Neural progenitor cell (in vitro differentiated cells): ENCODE measurements around the gene GPRC5A. TPM values are rescaled to one million over a fixed set of nuclear protein-coding genes. Genes with fewer than 3 reads are reported as not detected.

ENCODE experiments used
- DNase-seq: peaks from one replicate; pipeline ENCODE4 v3.0.0-alpha.2; 2016; ENCODE audit warnings: low spot score
- H2AFZ ChIP-seq: fragments of 200-600 bp; sonication (generic); replicated peaks from 2 replicates; pipeline ENCODE4 v1.6.1; 2016; ENCODE audit warnings: antibody characterized with exemption
- H3F3A ChIP-seq: fragments of 200-600 bp; sonication (generic); 2 replicates; pipeline ENCODE4 v1.6.1; 2016; ENCODE audit warnings: antibody characterized with exemption, low read depth
- H3K27ac ChIP-seq: fragments of 200-600 bp; sonication (generic); 2 replicates; pipeline ENCODE4 v1.5.1; 2016; ENCODE audit warnings: mild to moderate bottlenecking
- H3K27me3 ChIP-seq: fragments of 200-600 bp; sonication (generic); 2 replicates; pipeline ENCODE4 v1.6.1; 2016; ENCODE audit warnings: mild to moderate bottlenecking, moderate library complexity
- H3K36me3 ChIP-seq: fragments of 200-600 bp; sonication (generic); 2 replicates; pipeline ENCODE4 v1.5.1; 2016
- H3K4me1 ChIP-seq: fragments of 200-600 bp; sonication (generic); 2 replicates; pipeline ENCODE4 v1.6.1; 2016; ENCODE audit warnings: mixed run types
- H3K4me2 ChIP-seq: fragments of 200-600 bp; sonication (generic); 2 replicates; pipeline ENCODE4 v1.6.1; 2016
- H3K4me3 ChIP-seq: fragments of 200-600 bp; sonication (generic); 2 replicates; pipeline ENCODE4 v1.5.1; 2016
- H3K79me2 ChIP-seq: fragments of 200-600 bp; sonication (generic); 2 replicates; pipeline ENCODE4 v1.6.1; 2016; ENCODE audit warnings: low read depth
- H3K9ac ChIP-seq: fragments of 200-600 bp; sonication (generic); 2 replicates; pipeline ENCODE4 v1.6.1; 2016
- H3K9me3 ChIP-seq: fragments of 200-600 bp; sonication (generic); 2 replicates; pipeline ENCODE4 v1.5.1; 2016; ENCODE audit warnings: low read depth
- H4K20me1 ChIP-seq: fragments of 200-600 bp; sonication (generic); 2 replicates; pipeline ENCODE4 v1.6.1; 2016; ENCODE audit warnings: low read depth
- H3K27ac Mint-ChIP-seq: 3 replicates; pipeline ENCODE4 v1.8.0; 2021; ENCODE audit warnings: mixed read lengths
- H3K27me3 Mint-ChIP-seq: 2 replicates; pipeline ENCODE4 v1.8.0; 2022; ENCODE audit warnings: low read depth, mild to moderate bottlenecking, inconsistent platforms, moderate library complexity, mixed read lengths; ENCODE audit not compliant: insufficient read depth
- H3K36me3 Mint-ChIP-seq: 3 replicates; pipeline ENCODE4 v1.8.0; 2021; ENCODE audit warnings: mixed read lengths
- H3K4me1 Mint-ChIP-seq: 3 replicates; pipeline ENCODE4 v1.8.0; 2021; ENCODE audit warnings: mixed read lengths
- H3K4me3 Mint-ChIP-seq: 3 replicates; pipeline ENCODE4 v1.8.0; 2021; ENCODE audit warnings: mild to moderate bottlenecking, moderate library complexity, mixed read lengths
- H3K9me3 Mint-ChIP-seq: 3 replicates; pipeline ENCODE4 v1.8.0; 2020; ENCODE audit warnings: mixed read lengths
- EZH2 ChIP-seq: fragments of 200-600 bp; sonication (generic); IDR thresholded peaks from 2 replicates; pipeline ENCODE4 v1.6.1; 2017; ENCODE audit warnings: antibody characterized with exemption, mild to moderate bottlenecking, moderate library complexity
- EZH2phosphoT487 ChIP-seq: fragments of 200-600 bp; sonication (generic); IDR thresholded peaks from 2 replicates; pipeline ENCODE4 v1.6.1; 2017; ENCODE audit warnings: antibody characterized with exemption
- total RNA-seq: library from RNA; depleted of rRNA; stranded (reverse); fragments of >200 nt; gene quantifications from 2 replicates; pipeline ENCODE4 v1.2.3, GENCODE V29; 2015; ENCODE audit warnings: low replicate concordance
- TF ChIP-seq, protein P1 (sequence below): fragments of 200-600 bp; sonication (generic); IDR thresholded peaks from 2 replicates; pipeline ENCODE4 v1.5.1; 2017; ENCODE audit warnings: antibody characterized with exemption, mild to moderate bottlenecking

Gene GPRC5A
- total RNA-seq, 1 donor from 2014 or later: not detected

GRCh38 chr12:12917517-12917916, 26.2 kb downstream of the GPRC5A start:
- H3K9me3 ChIP-seq: no peaks in the 10 kb centered on the region
- no peak overlapping the region for H3K27ac ChIP-seq
- Mint-ChIP-seq H3K36me3 (no peaks in the 10 kb centered on the region), H3K4me3 (no peak overlapping the region), H3K27ac (no peak overlapping the region), H3K4me1 (peaks cover 37% of the 10 kb centered on the region), H3K9me3 (no peaks in the 10 kb centered on the region), H3K27me3 (peaks cover 5% of the 10 kb centered on the region)
- DNase-seq: no peak
- TF ChIP-seq EZH2: no peak
- TF ChIP-seq, protein P1, sequence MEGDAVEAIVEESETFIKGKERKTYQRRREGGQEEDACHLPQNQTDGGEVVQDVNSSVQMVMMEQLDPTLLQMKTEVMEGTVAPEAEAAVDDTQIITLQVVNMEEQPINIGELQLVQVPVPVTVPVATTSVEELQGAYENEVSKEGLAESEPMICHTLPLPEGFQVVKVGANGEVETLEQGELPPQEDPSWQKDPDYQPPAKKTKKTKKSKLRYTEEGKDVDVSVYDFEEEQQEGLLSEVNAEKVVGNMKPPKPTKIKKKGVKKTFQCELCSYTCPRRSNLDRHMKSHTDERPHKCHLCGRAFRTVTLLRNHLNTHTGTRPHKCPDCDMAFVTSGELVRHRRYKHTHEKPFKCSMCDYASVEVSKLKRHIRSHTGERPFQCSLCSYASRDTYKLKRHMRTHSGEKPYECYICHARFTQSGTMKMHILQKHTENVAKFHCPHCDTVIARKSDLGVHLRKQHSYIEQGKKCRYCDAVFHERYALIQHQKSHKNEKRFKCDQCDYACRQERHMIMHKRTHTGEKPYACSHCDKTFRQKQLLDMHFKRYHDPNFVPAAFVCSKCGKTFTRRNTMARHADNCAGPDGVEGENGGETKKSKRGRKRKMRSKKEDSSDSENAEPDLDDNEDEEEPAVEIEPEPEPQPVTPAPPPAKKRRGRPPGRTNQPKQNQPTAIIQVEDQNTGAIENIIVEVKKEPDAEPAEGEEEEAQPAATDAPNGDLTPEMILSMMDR: no peak
- TF ChIP-seq EZH2phosphoT487: no peak
- no peaks in the 10 kb centered on the region for H3F3A ChIP-seq
- peaks cover 6% of the 10 kb centered on the region for H3K4me1 ChIP-seq
- H2AFZ ChIP-seq: peak overlapping the region; percentile 37
- H3K4me3 ChIP-seq: no peak overlapping the region
- no peaks in the 10 kb centered on the region for H3K27me3 ChIP-seq
- H3K4me2 ChIP-seq: no peak overlapping the region
- no peak overlapping the region for H3K9ac ChIP-seq
- H3K36me3 ChIP-seq: no peaks in the 10 kb centered on the region
- H4K20me1 ChIP-seq: no peaks in the 10 kb centered on the region
- no peaks in the 10 kb centered on the region for H3K79me2 ChIP-seq

DNA sequence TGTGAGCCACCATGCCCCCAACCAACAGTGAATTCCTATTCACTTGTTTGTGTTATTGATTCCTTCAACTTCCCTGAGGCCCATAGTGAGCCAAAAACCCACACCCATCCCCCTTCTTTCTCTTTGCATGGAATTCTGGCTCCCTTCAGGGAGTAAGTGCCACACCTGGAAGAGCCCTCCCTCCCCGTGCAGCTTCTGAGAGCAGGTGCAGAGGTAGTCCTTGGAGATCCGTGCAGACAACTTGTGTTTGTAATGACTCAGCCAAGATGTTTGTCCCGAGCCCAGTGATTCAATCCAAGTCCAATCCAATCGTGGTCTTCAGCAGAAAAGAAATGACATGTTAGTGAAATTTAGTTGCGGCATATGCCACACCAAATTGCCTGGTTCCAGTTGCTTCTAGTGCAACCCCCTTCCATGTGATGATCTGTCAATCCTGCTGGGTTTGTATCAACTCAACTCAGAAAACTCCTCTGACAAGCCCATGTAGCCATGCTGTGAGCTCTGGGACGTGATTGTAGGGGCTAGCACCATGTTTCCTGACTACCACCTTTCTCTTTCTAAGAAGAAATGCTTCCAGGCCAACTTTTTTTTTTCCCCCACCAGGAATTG, 27.5 kb downstream of the GPRC5A start:
- Mint-ChIP-seq H3K36me3 (no peaks in the 10 kb centered on the region), H3K27ac (no peak overlapping the region), H3K9me3 (no peaks in the 10 kb centered on the region), H3K4me3 (no peak overlapping the region), H3K27me3 (peaks cover 5% of the 10 kb centered on the region), H3K4me1 (peaks cover 24% of the 10 kb centered on the region)
- no peak overlapping the region for H2AFZ ChIP-seq
- no peaks in the 10 kb centered on the region for H3K9me3 ChIP-seq
- no peaks in the 10 kb centered on the region for H3K27me3 ChIP-seq
- H3K4me1 ChIP-seq: peaks cover 4% of the 10 kb centered on the region
- H3F3A ChIP-seq: no peaks in the 10 kb centered on the region
- H3K4me2 ChIP-seq: no peak overlapping the region
- H3K9ac ChIP-seq: no peak overlapping the region
- H4K20me1 ChIP-seq: no peaks in the 10 kb centered on the region
- DNase-seq: no peak
- no peaks in the 10 kb centered on the region for H3K79me2 ChIP-seq
- TF ChIP-seq, protein P1: no peak
- TF ChIP-seq EZH2phosphoT487: no peak
- no peak for TF ChIP-seq EZH2
- H3K36me3 ChIP-seq: no peaks in the 10 kb centered on the region
- no peak overlapping the region for H3K4me3 ChIP-seq
- H3K27ac ChIP-seq: no peak overlapping the region

- H3K79me2 ChIP-seq: no peaks in the 10 kb centered on the region
- Mint-ChIP-seq H3K36me3 (no peaks in the 10 kb centered on the region), H3K4me1 (peaks cover 16% of the 10 kb centered on the region), H3K27me3 (peaks cover 5% of the 10 kb centered on the region), H3K9me3 (no peaks in the 10 kb centered on the region), H3K27ac (no peak overlapping the region), H3K4me3 (peak overlapping the region; percentile 66)
- no peak overlapping the region for H3K4me3 ChIP-seq
- H3K36me3 ChIP-seq: no peaks in the 10 kb centered on the region
- DNase-seq: no peak
- no peak overlapping the region for H2AFZ ChIP-seq
- no peak overlapping the region for H3K27ac ChIP-seq
- H3K27me3 ChIP-seq: no peaks in the 10 kb centered on the region
- no peak overlapping the region for H3K9ac ChIP-seq
- no peak for TF ChIP-seq EZH2phosphoT487
- no peaks in the 10 kb centered on the region for H3F3A ChIP-seq
- H3K4me2 ChIP-seq: no peak overlapping the region
- H4K20me1 ChIP-seq: no peaks in the 10 kb centered on the region
- H3K4me1 ChIP-seq: no peaks in the 10 kb centered on the region
- H3K9me3 ChIP-seq: no peaks in the 10 kb centered on the region
Observed at GRCh38 chr12:12919666-12920435, 28.5 kb downstream of the GPRC5A start.

- Histone ChIP-seq H3K9me3 (no peaks in the 10 kb centered on the region), H3K27ac (no peak overlapping the region), H3K27me3 (no peaks in the 10 kb centered on the region), H3K79me2 (no peaks in the 10 kb centered on the region), H3K36me3 (no peaks in the 10 kb centered on the region), H3K4me3 (no peak overlapping the region), H2AFZ (no peak overlapping the region), H3F3A (no peaks in the 10 kb centered on the region), H3K4me2 (no peak overlapping the region), H4K20me1 (no peaks in the 10 kb centered on the region), H3K4me1 (no peaks in the 10 kb centered on the region), H3K9ac (no peak overlapping the region)
- Mint-ChIP-seq H3K27me3 (peaks cover 5% of the 10 kb centered on the region), H3K36me3 (no peaks in the 10 kb centered on the region), H3K4me3 (no peak overlapping the region), H3K9me3 (peaks cover 5% of the 10 kb centered on the region), H3K27ac (no peak overlapping the region), H3K4me1 (peaks cover 7% of the 10 kb centered on the region)
- TF ChIP-seq EZH2phosphoT487 (no peak), EZH2 (no peak)
- TF ChIP-seq, protein P1: no peak
- DNase-seq: no peak
Observed at GRCh38 chr12:12922191-12922616, 30.8 kb downstream of the GPRC5A start.
